ENCODE results near the gene SCNN1G. TPM values are rescaled to one million over a fixed set of nuclear protein-coding genes. Genes with fewer than 3 reads are reported as not detected.

The SCNN1G gene
- total and polyA plus RNA-seq, 2 of the 13 experiments (the other 11 are each of a cell fraction or from before 2014, with no cell fraction given), result not detected

- TF ChIP-seq, protein P1, sequence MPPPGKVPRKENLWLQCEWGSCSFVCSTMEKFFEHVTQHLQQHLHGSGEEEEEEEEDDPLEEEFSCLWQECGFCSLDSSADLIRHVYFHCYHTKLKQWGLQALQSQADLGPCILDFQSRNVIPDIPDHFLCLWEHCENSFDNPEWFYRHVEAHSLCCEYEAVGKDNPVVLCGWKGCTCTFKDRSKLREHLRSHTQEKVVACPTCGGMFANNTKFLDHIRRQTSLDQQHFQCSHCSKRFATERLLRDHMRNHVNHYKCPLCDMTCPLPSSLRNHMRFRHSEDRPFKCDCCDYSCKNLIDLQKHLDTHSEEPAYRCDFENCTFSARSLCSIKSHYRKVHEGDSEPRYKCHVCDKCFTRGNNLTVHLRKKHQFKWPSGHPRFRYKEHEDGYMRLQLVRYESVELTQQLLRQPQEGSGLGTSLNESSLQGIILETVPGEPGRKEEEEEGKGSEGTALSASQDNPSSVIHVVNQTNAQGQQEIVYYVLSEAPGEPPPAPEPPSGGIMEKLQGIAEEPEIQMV (CRISPR knock-in tag; IDR thresholded peaks at IDR 0.05; ENCODE audit: low read depth), result 0 out of 2 replicates have a peak, but pooled peaks have one; percentile 43
- TF ChIP-seq, protein P2, sequence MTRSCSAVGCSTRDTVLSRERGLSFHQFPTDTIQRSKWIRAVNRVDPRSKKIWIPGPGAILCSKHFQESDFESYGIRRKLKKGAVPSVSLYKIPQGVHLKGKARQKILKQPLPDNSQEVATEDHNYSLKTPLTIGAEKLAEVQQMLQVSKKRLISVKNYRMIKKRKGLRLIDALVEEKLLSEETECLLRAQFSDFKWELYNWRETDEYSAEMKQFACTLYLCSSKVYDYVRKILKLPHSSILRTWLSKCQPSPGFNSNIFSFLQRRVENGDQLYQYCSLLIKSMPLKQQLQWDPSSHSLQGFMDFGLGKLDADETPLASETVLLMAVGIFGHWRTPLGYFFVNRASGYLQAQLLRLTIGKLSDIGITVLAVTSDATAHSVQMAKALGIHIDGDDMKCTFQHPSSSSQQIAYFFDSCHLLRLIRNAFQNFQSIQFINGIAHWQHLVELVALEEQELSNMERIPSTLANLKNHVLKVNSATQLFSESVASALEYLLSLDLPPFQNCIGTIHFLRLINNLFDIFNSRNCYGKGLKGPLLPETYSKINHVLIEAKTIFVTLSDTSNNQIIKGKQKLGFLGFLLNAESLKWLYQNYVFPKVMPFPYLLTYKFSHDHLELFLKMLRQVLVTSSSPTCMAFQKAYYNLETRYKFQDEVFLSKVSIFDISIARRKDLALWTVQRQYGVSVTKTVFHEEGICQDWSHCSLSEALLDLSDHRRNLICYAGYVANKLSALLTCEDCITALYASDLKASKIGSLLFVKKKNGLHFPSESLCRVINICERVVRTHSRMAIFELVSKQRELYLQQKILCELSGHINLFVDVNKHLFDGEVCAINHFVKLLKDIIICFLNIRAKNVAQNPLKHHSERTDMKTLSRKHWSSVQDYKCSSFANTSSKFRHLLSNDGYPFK (CRISPR knock-in tag; IDR thresholded peaks at IDR 0.05; ENCODE audit: borderline replicate concordance), result no peak
- TF ChIP-seq TRIM24 (CRISPR knock-in tag; IDR thresholded peaks at IDR 0.05) (no peak), ZKSCAN5 (CRISPR knock-in tag; IDR thresholded peaks at IDR 0.05) (no peak), ZNF20 (CRISPR knock-in tag; IDR thresholded peaks at IDR 0.05) (no peak), REL (CRISPR knock-in tag; conservative IDR thresholded peaks at IDR 0.05) (peak; percentile 92; the same call in 1 of the 2 replicates), THAP11 (CRISPR knock-in tag; IDR thresholded peaks at IDR 0.05) (peak; percentile 63; the same call in 1 of the 2 replicates), ARNTL (CRISPR knock-in tag; IDR thresholded peaks at IDR 0.05) (0 out of 2 replicates have a peak, but pooled peaks have one; percentile 31), ZNF616 (CRISPR knock-in tag; IDR thresholded peaks at IDR 0.05; ENCODE audit: low read depth) (peak; percentile 10; the same call in 1 of the 2 replicates), ZBTB39 (CRISPR knock-in tag; IDR thresholded peaks at IDR 0.05) (peak; percentile 47; the same call in 1 of the 2 replicates), CREB1 (IDR thresholded peaks at IDR 0.05) (no peak), CREB1 (CRISPR knock-in tag; IDR thresholded peaks at IDR 0.05) (no peak), MAFG (CRISPR knock-in tag; IDR thresholded peaks at IDR 0.05) (peak; percentile 49; the same call in 1 of the 2 replicates), TP53 (CRISPR knock-in tag; conservative IDR thresholded peaks at IDR 0.05) (0 out of 2 replicates have a peak, but pooled peaks have one; percentile 10), SMYD3 (CRISPR knock-in tag; IDR thresholded peaks at IDR 0.05) (peak; percentile 53; the same call in 1 of the 2 replicates), ZNF496 (CRISPR knock-in tag; IDR thresholded peaks at IDR 0.05; ENCODE audit: insufficient replicate concordance) (no peak), UBTF (CRISPR knock-in tag; IDR thresholded peaks at IDR 0.05) (peak; percentile 90; the same call in 1 of the 2 replicates), ZNF224 (CRISPR knock-in tag; IDR thresholded peaks at IDR 0.05) (0 out of 2 replicates have a peak, but pooled peaks have one; percentile 50), HNRNPUL1 (IDR thresholded peaks at IDR 0.05; ENCODE audit: low read depth, low read length) (no peak), ZNF740 (CRISPR knock-in tag; IDR thresholded peaks at IDR 0.05) (peak; percentile 6; the same call in 1 of the 2 replicates)
These were observed 33.9 kb upstream of the SCNN1G start (continued) for GRCh38 chr16:23148513-23149266.

Data from HepG2 (cell line).